Hematopoietic multipotent progenitor cell treated with erythropoietin and hydrocortisone succinate and interleukin-3 and kit ligand, for 17 days (in vitro differentiated cells): ENCODE measurements around the gene ZNF282.
"Not testable (repeated sequence)": the region's sequence is repeated elsewhere in the genome, so short reads cannot be mapped to it uniquely, and the experiment has no call there.

Experiments
- DNase-seq: peaks from one replicate; pipeline ENCODE4 v3.0.0-alpha.2; 2015; ENCODE audit warnings: low spot score

The ZNF282 gene

GRCh38 chr7:149256568-149256967 lies 61.2 kb downstream of the ZNF282 start:
- DNase-seq, result no peak

- DNase-seq, result no peak
These were observed 61.8 kb downstream of the ZNF282 start for GRCh38 chr7:149257146-149257545.

- DNase-seq, result no peak
These were observed 66.0 kb downstream of the ZNF282 start for GRCh38 chr7:149261316-149261828.

GRCh38 chr7:149261829-149262617 lies 66.7 kb downstream of the ZNF282 start, which contains the start of gene ZNF783:
Gene ZNF783 (plus strand): TSS chr7:149262196. CDS start chr7:149262334, 138 bp downstream.
- DNase-seq, result peak; percentile 87

GRCh38 chr7:149266451-149266850 lies 71.1 kb downstream of the ZNF282 start:
- DNase-seq, result no peak

- DNase-seq, result no peak
These were observed 72.4 kb downstream of the ZNF282 start for GRCh38 chr7:149267733-149268132.

GRCh38 chr7:149274424-149274823 lies 79.1 kb downstream of the ZNF282 start:
- DNase-seq, result not testable (repeated sequence)
